ENCODE results near the gene GLT6D1.
"Not testable (repeated sequence)": the region's sequence is repeated elsewhere in the genome, so short reads cannot be mapped to it uniquely, and the experiment has no call there.

GLT6D1 gene

GRCh38 chr9:135664801-135665794, 25.8 kb upstream of the GLT6D1 start:
- no peak for DNase-seq (ENCODE audit: low spot score)

- no peak for DNase-seq (ENCODE audit: low spot score)
Measured at GRCh38 chr9:135664266-135664665, 24.9 kb upstream of the GLT6D1 start.

GRCh38 chr9:135663857-135664256, 24.5 kb upstream of the GLT6D1 start:
- no peak for DNase-seq (ENCODE audit: low spot score)

- DNase-seq (ENCODE audit: low spot score), result no peak
Measured at GRCh38 chr9:135663451-135663770, 24.1 kb upstream of the GLT6D1 start.

GRCh38 chr9:135662758-135663450, 23.6 kb upstream of the GLT6D1 start, which contains the start of gene LCN9:
TSS of gene LCN9 (plus strand) at chr9:135663309. CDS start at chr9:135663322, 13 bp downstream.
- DNase-seq (ENCODE audit: low spot score), result no peak

- DNase-seq (ENCODE audit: low spot score), result no peak
Measured at GRCh38 chr9:135661816-135662560, 22.6 kb upstream of the GLT6D1 start.

GRCh38 chr9:135660407-135660806, 21.1 kb upstream of the GLT6D1 start:
- DNase-seq (ENCODE audit: low spot score), result no peak

GRCh38 chr9:135659252-135659651, 19.9 kb upstream of the GLT6D1 start:
- no peak for DNase-seq (ENCODE audit: low spot score)

GRCh38 chr9:135657416-135657815, 18.1 kb upstream of the GLT6D1 start:
- DNase-seq (ENCODE audit: low spot score), result no peak

GRCh38 chr9:135655317-135655716, 16.0 kb upstream of the GLT6D1 start:
- DNase-seq (ENCODE audit: low spot score), result no peak

GRCh38 chr9:135650408-135650807, 11.1 kb upstream of the GLT6D1 start:
- DNase-seq (ENCODE audit: low spot score), result no peak

GRCh38 chr9:135649508-135649907, 10.2 kb upstream of the GLT6D1 start:
- DNase-seq (ENCODE audit: low spot score), result no peak

- DNase-seq (ENCODE audit: low spot score), result no peak
Measured at GRCh38 chr9:135648494-135649410, 9.4 kb upstream of the GLT6D1 start.

- no peak for DNase-seq (ENCODE audit: low spot score)
Measured at GRCh38 chr9:135647884-135648283, 8.5 kb upstream of the GLT6D1 start.

GRCh38 chr9:135644631-135645218, 5.4 kb upstream of the GLT6D1 start:
- no peak for DNase-seq (ENCODE audit: low spot score)

- DNase-seq (ENCODE audit: low spot score), result no peak
Measured at GRCh38 chr9:135641745-135642144, 2.4 kb upstream of the GLT6D1 start.

GRCh38 chr9:135641047-135641446, 1.7 kb upstream of the GLT6D1 start:
- no peak for DNase-seq (ENCODE audit: low spot score)

GRCh38 chr9:135636930-135637530, 2.3 kb downstream of the GLT6D1 start:
- DNase-seq (ENCODE audit: low spot score), result not testable (repeated sequence)

- DNase-seq (ENCODE audit: low spot score), result no peak
Measured at GRCh38 chr9:135632841-135633240, 6.5 kb downstream of the GLT6D1 start.

- no peak for DNase-seq (ENCODE audit: low spot score)
Measured at GRCh38 chr9:135624282-135624681, 15.1 kb downstream of the GLT6D1 start.

All from AG08395 (cell line).